Esophagus squamous epithelium (tissue), 4 donors: ENCODE data around the gene NEDD8.

Experiments
- POLR2A ChIP-seq, 4 donors: fragments of 450-650 bp; IDR thresholded peaks; one replicate each; pipeline ENCODE4 v1.6.1; 2017; ENCODE audit warnings: antibody characterized with exemption in 4 of 4, mild to moderate bottlenecking in 4 of 4, moderate library complexity in 3 of 4
- TF ChIP-seq, protein P1 (sequence below), 6 experiments: fragments of 450-650 bp in 4 of 6; fragments of 200-600 bp in 2 of 6; sonication (generic) in 2 of 6; IDR thresholded peaks; one replicate each; pipeline ENCODE4 v1.5.1; 2016 to 2019; ENCODE audit warnings: antibody characterized with exemption in 6 of 6, mild to moderate bottlenecking in 4 of 6, moderate library complexity in 4 of 6

DNA sequence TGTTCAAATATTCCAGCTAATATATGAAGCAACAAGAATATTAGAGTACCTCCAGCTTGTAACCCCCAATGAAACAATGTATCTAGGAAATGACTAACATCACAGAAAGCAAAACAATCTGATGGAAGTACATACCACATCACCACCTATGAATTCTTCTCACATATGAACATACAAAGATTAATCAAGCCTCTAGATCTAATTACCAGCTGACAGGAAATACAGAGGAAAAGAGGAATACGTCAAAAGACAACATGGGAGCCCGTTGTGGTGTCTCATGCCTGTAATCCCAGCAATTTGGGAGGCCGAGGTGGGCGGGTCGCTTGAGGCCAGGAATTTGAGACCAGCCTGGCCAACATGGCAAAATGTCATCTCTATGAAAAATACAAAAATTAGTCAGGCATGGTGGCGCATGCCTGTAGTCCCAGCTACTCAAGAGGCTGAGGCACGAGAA is 7.5 kb downstream of the NEDD8 start:
- TF ChIP-seq, protein P1, sequence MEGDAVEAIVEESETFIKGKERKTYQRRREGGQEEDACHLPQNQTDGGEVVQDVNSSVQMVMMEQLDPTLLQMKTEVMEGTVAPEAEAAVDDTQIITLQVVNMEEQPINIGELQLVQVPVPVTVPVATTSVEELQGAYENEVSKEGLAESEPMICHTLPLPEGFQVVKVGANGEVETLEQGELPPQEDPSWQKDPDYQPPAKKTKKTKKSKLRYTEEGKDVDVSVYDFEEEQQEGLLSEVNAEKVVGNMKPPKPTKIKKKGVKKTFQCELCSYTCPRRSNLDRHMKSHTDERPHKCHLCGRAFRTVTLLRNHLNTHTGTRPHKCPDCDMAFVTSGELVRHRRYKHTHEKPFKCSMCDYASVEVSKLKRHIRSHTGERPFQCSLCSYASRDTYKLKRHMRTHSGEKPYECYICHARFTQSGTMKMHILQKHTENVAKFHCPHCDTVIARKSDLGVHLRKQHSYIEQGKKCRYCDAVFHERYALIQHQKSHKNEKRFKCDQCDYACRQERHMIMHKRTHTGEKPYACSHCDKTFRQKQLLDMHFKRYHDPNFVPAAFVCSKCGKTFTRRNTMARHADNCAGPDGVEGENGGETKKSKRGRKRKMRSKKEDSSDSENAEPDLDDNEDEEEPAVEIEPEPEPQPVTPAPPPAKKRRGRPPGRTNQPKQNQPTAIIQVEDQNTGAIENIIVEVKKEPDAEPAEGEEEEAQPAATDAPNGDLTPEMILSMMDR (IDR thresholded peaks at IDR 0.05), result no peak
- TF ChIP-seq POLR2A (IDR thresholded peaks at IDR 0.05), result no peak
